HepG2 (cell line): ENCODE results near the gene C2orf92. TPM values are rescaled to one million over a fixed set of nuclear protein-coding genes. Genes with fewer than 3 reads are reported as not detected.

Experiments used
- ATAC-seq: fragments of 200-7000 bp; cut with Tn5 transposase; 3 replicates; pipeline ENCODE4 v1.9.1; 2020; ENCODE audit warnings: mild to moderate bottlenecking, moderate library complexity
- BruUV-seq: library from RNA; stranded (reverse); fragments of 400-500 nt; replicated peaks from 2 replicates; lab custom pipeline; 2021; lab: Mats Ljungman, UMichigan
- CTCF ChIA-PET: fragments of 300-600 bp; formaldehyde crosslinking; extraction: SDS; loops from one replicate; lab custom pipeline; 2021; ENCODE audit warnings: low total read pairs, inconsistent platforms, low intra/inter-chr PET ratio; lab: Yijun Ruan, JAX
- POLR2A ChIA-PET: fragments of 350-600 bp; sonication (Branson Sonifier 250); formaldehyde crosslinking; loops from one replicate; lab custom pipeline; 2020; ENCODE audit warnings: antibody characterized with exemption, inconsistent platforms; lab: Yijun Ruan, JAX
- DNase-seq: peaks from one replicate; pipeline ENCODE4 v3.0.0-alpha.2; 2015; ENCODE audit warnings: low spot score
- FAIRE-seq: peaks from 3 replicates; lab custom pipeline; 2011; peaks lifted over from hg19 to GRCh38; lab: Jason Lieb, UNC
- H2AFZ ChIP-seq: one replicate; pipeline ENCODE4 v1.6.1; 2011; ENCODE audit warnings: low read length, inconsistent platforms
- H3K27ac ChIP-seq: fragments of 300-600 bp; 3 replicates; pipeline ENCODE4 v1.8.0; 2011; ENCODE audit warnings: mixed run types, mild to moderate bottlenecking, mixed read lengths, low read length, inconsistent platforms; ENCODE audit not compliant: insufficient read depth; ENCODE audit errors: extremely low read length
- H3K27me3 ChIP-seq, 2 experiments: fragments of 200-600 bp in 1 of 2; 2 replicates in 1 of 2; 3 replicates in 1 of 2; pipeline versions ENCODE4 v1.6.0 to v1.8.0; 2011; ENCODE audit warnings: low read length in 2 of 2, mild to moderate bottlenecking in 2 of 2, moderate library complexity in 2 of 2, inconsistent platforms in 1 of 2; ENCODE audit not compliant: insufficient read depth in 2 of 2, control insufficient read depth in 1 of 2
- H3K36me3 ChIP-seq, 2 experiments: fragments of 200-600 bp in 1 of 2; replicated peaks in 1 of 2; 2 replicates in 1 of 2; 3 replicates in 1 of 2; pipeline versions ENCODE4 v1.5.1 to v1.8.0; 2011; ENCODE audit warnings: low read length in 2 of 2, inconsistent platforms in 1 of 2; ENCODE audit not compliant: insufficient read depth in 2 of 2, control insufficient read depth in 1 of 2
- H3K4me1 ChIP-seq: 2 replicates; pipeline ENCODE4 v1.5.1; 2012; ENCODE audit warnings: low read length, inconsistent platforms; ENCODE audit not compliant: insufficient read depth
- H3K4me2 ChIP-seq: 2 replicates; pipeline ENCODE4 v1.6.0; 2011; ENCODE audit warnings: low read depth, low read length, inconsistent platforms
- H3K4me3 ChIP-seq, 3 experiments: fragments of 200-600 bp in 1 of 3; sonication (generic), shearing (Covaris generic) in 1 of 3; replicated peaks in 1 of 3; 2 replicates each; pipeline ENCODE4 v1.5.1; 2011 to 2016; ENCODE audit warnings: low read length in 3 of 3, inconsistent platforms in 2 of 3, low read depth in 2 of 3, mild to moderate bottlenecking in 2 of 3, control low read depth in 1 of 3, mixed read lengths in 1 of 3; ENCODE audit not compliant: insufficient read depth in 1 of 3
- H3K79me2 ChIP-seq: one replicate; pipeline ENCODE4 v1.6.1; 2011; ENCODE audit warnings: low read length, inconsistent platforms; ENCODE audit not compliant: insufficient read depth
- H3K9ac ChIP-seq: 2 replicates; pipeline ENCODE4 v1.6.0; 2011; ENCODE audit warnings: mild to moderate bottlenecking, low read depth, low read length, inconsistent platforms; ENCODE audit not compliant: insufficient read depth
- H3K9me3 ChIP-seq: 2 replicates; pipeline ENCODE4 v1.5.1; 2012; ENCODE audit warnings: mild to moderate bottlenecking, low read length
- H4K20me1 ChIP-seq: 2 replicates; pipeline ENCODE4 v1.6.0; 2011; ENCODE audit warnings: inconsistent platforms, mild to moderate bottlenecking, low read length, moderate library complexity; ENCODE audit not compliant: insufficient read depth
- CEBPG ChIP-seq: IDR thresholded peaks from 2 replicates; pipeline ENCODE4 v1.6.1; 2016
- CEBPZ ChIP-seq: IDR thresholded peaks from 2 replicates; pipeline ENCODE4 v1.6.1; 2012; ENCODE audit warnings: low read length, improper control_type of control experiment
- HDAC6 ChIP-seq: fragments of 200-600 bp; sonication (generic); IDR thresholded peaks from 2 replicates; pipeline ENCODE4 v1.7.0; 2017; ENCODE audit warnings: mild to moderate bottlenecking, antibody characterized with exemption, low read length, low read depth
- HHEX ChIP-seq: IDR thresholded peaks from 2 replicates; pipeline ENCODE4 v1.6.1; 2016; ENCODE audit warnings: control low read depth
- HNF4A ChIP-seq: sonication (generic); formaldehyde crosslinking; IDR thresholded peaks from 2 replicates; pipeline ENCODE4 v1.4.0; 2020; ENCODE audit warnings: missing genetic modification reagents
- HOMEZ ChIP-seq: IDR thresholded peaks from 2 replicates; pipeline ENCODE4 v1.6.1; 2016; ENCODE audit warnings: low read depth
- SALL1 ChIP-seq: sonication (generic); formaldehyde crosslinking; IDR thresholded peaks from 2 replicates; pipeline ENCODE4 v1.8.0; 2022; ENCODE audit warnings: mild to moderate bottlenecking, missing genetic modification reagents
- TOE1 ChIP-seq: sonication (generic); formaldehyde crosslinking; IDR thresholded peaks from 2 replicates; pipeline ENCODE4 v1.4.0; 2020; ENCODE audit warnings: mild to moderate bottlenecking, missing genetic modification reagents
- ZBTB43 ChIP-seq: sonication (generic); formaldehyde crosslinking; conservative IDR thresholded peaks from 2 replicates; pipeline ENCODE4 v1.4.0; 2020; ENCODE audit warnings: missing genetic modification reagents
- ZNF136 ChIP-seq: sonication (generic); formaldehyde crosslinking; IDR thresholded peaks from 2 replicates; pipeline ENCODE4 v1.8.1; 2022; ENCODE audit warnings: low read depth, mild to moderate bottlenecking, moderate library complexity, missing genetic modification reagents
- ZNF317 ChIP-seq: sonication (generic); formaldehyde crosslinking; IDR thresholded peaks from 2 replicates; pipeline ENCODE4 v1.5.0; 2020; ENCODE audit warnings: mild to moderate bottlenecking, missing genetic modification reagents
- ZNF362 ChIP-seq: sonication (generic); formaldehyde crosslinking; IDR thresholded peaks from 2 replicates; pipeline ENCODE4 v1.4.0; 2020; ENCODE audit warnings: missing genetic modification reagents, mild to moderate bottlenecking, borderline replicate concordance
- ZNF567 ChIP-seq: sonication (generic); formaldehyde crosslinking; IDR thresholded peaks from 2 replicates; pipeline ENCODE4 v1.8.1; 2023; ENCODE audit warnings: mild to moderate bottlenecking, missing genetic modification reagents, borderline replicate concordance
- ZNF589 ChIP-seq: sonication (generic); formaldehyde crosslinking; conservative IDR thresholded peaks from 2 replicates; pipeline ENCODE4 v1.8.0; 2022; ENCODE audit warnings: mild to moderate bottlenecking, moderate library complexity, missing genetic modification reagents
- ZNF615 ChIP-seq: sonication (generic); formaldehyde crosslinking; IDR thresholded peaks from 2 replicates; pipeline ENCODE4 v1.5.0; 2020; ENCODE audit warnings: mild to moderate bottlenecking, missing genetic modification reagents, borderline replicate concordance
- ZNF776 ChIP-seq: sonication (generic); formaldehyde crosslinking; IDR thresholded peaks from 2 replicates; pipeline ENCODE4 v1.4.0; 2020; ENCODE audit warnings: mild to moderate bottlenecking, missing genetic modification reagents
- WGBS: methylation state at CpG from one replicate; pipeline ENCODE4 v1.1.6; 2017; ENCODE audit warnings: low lambda C conversion rate; 5-methylcytosine and 5-hydroxymethylcytosine counted together
- in situ Hi-C: cut with HindIII; loops from 2 replicates; pipeline ENCODE4 v1.10.0; 2017; ENCODE audit warnings: low pct_unique_long_range_greater_than_20kb; ENCODE audit not compliant: extremely low pct_ligation_motif_present
- intact Hi-C: fragments of 100-400 bp; cut with micrococcal nuclease; formaldehyde crosslinking; loops from one replicate; pipeline ENCODE4 v1.10.0; 2022; ENCODE audit not compliant: unreplicated experiment
- polyA plus RNA-seq, 8 experiments: library from polyadenylated mRNA; depleted of rRNA in 3 of 8; stranded (reverse) in 7 of 8; unstranded in 1 of 8; fragments of >200 nt; fragmentation: Illumina TruSeq in 4 of 8; extraction: Trizol in 4 of 8; gene quantifications; 2 replicates each; pipeline versions ENCODE4 v1.2.1 to v1.2.3, GENCODE V29; 2011 to 2016; ENCODE audit warnings: low read depth in 4 of 8, missing spikeins in 1 of 8, mixed read lengths in 1 of 8; ENCODE audit not compliant: insufficient read depth in 1 of 8
- total RNA-seq, 5 experiments: library from RNA; depleted of rRNA; stranded (reverse); fragments of >200 nt; fragmentation: Illumina TruSeq; extraction: Trizol; gene quantifications; 2 replicates each; pipeline ENCODE4 v1.2.3, GENCODE V29; 2016; ENCODE audit warnings: low read depth in 1 of 5

The C2orf92 gene
- total and polyA plus RNA-seq, 2 of the 13 experiments (the other 11 are each of a cell fraction or from before 2014, with no cell fraction given): 4.9 to 5.0 TPM

GRCh38 chr2:97701186-97701585 lies 31.7 kb downstream of the C2orf92 start:
- intact Hi-C loops: loop anchor here (5.0 kb wide), 1 partner anchor 46 kb away; no protein-coding TSS in a partner anchor
- Histone ChIP-seq H3K4me2 (no peak overlapping the region), H3K4me3 (no peak overlapping the region), H3K27ac (no peak overlapping the region), H3K79me2 (no peaks in the 10 kb centered on the region), H4K20me1 (no peaks in the 10 kb centered on the region), H2AFZ (no peak overlapping the region), H3K9me3 (no peaks in the 10 kb centered on the region), H3K27me3 (no peaks in the 10 kb centered on the region; a peak in 1 of 5 replicates), H3K36me3 (no peaks in the 10 kb centered on the region), H3K4me1 (peaks cover 23% of the 10 kb centered on the region), H3K9ac (no peak overlapping the region)
- CTCF ChIA-PET: interaction anchor here (6.4 kb wide), 1 partner anchor 110 kb away, joined by 267 read pairs; no protein-coding TSS in a partner anchor
- WGBS: 63% methylated on average over 12 of the region's 13 CpGs
- no peak for TF ChIP-seq HNF4A (CRISPR knock-in tag)
- no peak for TF ChIP-seq HHEX
- no peak for TF ChIP-seq ZNF362 (CRISPR knock-in tag)
- TF ChIP-seq ZNF776 (CRISPR knock-in tag): no peak
- TF ChIP-seq ZNF567 (CRISPR knock-in tag): no peak
- TF ChIP-seq HOMEZ (CRISPR knock-in tag): no peak
- no peak for TF ChIP-seq SALL1
- no peak for TF ChIP-seq CEBPG (CRISPR knock-in tag)
- no peak for TF ChIP-seq ZNF589 (CRISPR knock-in tag)
- TF ChIP-seq ZNF615 (CRISPR knock-in tag): no peak
- TF ChIP-seq ZBTB43 (CRISPR knock-in tag): no peak
- TF ChIP-seq ZNF317 (CRISPR knock-in tag): no peak
- TF ChIP-seq HDAC6: no peak
- TF ChIP-seq TOE1 (CRISPR knock-in tag): no peak
- no peak for TF ChIP-seq CEBPZ
- no peak for TF ChIP-seq ZNF136 (CRISPR knock-in tag)
- in situ Hi-C loops: loop anchor here (5.0 to 10.0 kb wide), 2 partner anchors 41 to 684 kb away; no protein-coding TSS in a partner anchor
- DNase-seq: no peak
- ATAC-seq: no peak
- BruUV-seq: no TSS peak
- POLR2A ChIA-PET: no interaction called here
- no peak for FAIRE-seq
